Measurements from ENCODE around the gene EXOC6B. TPM values are rescaled to one million over a fixed set of nuclear protein-coding genes. Genes with fewer than 3 reads are reported as not detected.

Gene EXOC6B
- total RNA-seq, 1 experiment from 2014 or later, result 10.9 TPM

DNA sequence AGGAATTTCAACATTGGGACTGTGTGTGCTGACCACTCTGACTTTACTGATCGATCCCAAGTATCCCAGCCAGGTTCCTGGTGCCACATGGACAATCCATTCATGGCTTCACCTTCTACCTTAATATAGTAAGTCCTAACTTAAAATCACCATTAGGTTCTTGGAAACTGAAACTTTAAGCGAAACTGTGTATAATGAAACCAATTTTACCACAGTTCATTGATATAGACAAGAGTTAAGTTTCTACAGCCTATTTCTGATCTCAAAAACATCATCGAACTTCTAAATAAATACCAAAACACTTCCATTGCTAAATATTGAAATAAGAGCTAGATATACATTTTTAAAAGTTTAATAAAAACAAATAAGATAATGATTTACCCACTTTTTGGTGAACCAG, 4.4 kb upstream of the EXOC6B start:
- no peak for DNase-seq (ENCODE audit: low spot score)

DNA sequence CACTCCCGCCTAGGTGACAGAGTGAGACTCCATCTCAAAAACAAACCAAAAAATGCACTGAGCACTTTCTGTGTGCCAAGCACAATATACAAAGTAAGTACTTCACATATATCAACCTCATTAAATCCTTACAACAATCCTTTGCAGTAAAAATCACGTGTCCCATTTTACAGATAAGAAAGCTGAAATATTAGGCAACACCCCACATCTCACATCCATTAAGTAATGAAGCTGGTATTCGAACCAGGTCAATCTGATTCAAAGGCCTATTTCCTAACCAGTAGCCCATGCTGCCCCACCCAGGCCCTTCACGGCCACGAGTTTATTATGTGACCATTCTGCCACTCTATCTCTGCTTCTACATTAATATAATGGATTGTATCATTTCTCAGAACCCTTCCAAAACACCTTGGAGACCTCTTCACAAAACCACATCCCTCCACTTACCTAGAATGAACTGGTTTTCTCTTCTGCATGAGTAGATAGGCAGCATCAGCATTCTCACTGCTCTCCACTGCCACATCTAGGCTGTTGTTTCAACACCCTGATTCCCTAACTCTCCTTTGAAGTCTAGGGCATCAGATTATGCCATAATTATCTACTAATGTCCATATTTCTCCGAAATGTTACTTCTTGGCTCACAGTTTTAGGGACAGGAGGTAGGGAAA, 3.1 kb upstream of the EXOC6B start:
- no peak for DNase-seq (ENCODE audit: low spot score)

- no peak for DNase-seq (ENCODE audit: low spot score)
Observed at GRCh38 chr2:72827966-72828646, 2.3 kb upstream of the EXOC6B start.

DNA sequence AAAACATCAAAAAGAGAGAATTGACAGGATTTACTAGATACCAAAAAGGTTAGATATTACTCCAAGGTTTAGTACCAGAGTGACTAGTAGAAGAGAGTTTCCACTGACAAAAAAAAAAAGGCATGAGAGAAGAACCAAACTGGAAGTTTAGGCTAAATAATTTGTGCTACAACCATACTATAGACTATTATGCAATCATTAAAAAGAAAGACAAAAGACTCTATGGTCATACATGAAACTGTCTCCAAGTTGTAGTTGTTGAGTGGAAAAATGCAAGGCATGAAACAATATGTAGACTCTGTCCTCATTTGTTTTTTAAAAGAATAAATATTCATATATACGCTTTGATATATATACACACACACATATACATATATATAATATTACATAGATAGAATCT, 1.7 kb upstream of the EXOC6B start:
- no peak for DNase-seq (ENCODE audit: low spot score)

DNA sequence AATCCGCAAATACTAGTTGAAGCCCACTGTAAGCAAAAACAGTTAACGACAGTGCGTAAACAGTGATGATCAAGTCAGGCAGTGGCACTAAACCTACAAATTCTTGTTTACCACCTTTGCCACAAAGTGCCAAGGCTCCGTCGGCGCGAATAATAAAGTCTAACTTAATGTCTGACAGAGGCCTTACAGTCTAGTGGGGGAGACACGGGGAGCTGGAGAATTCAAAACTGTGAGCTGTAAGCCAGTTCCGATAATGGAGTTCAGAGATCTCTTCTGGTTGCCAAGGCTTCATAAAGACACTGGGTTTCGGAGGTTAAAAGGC, 284 bp upstream of the EXOC6B start:
- DNase-seq (ENCODE audit: low spot score), result no peak

DNA sequence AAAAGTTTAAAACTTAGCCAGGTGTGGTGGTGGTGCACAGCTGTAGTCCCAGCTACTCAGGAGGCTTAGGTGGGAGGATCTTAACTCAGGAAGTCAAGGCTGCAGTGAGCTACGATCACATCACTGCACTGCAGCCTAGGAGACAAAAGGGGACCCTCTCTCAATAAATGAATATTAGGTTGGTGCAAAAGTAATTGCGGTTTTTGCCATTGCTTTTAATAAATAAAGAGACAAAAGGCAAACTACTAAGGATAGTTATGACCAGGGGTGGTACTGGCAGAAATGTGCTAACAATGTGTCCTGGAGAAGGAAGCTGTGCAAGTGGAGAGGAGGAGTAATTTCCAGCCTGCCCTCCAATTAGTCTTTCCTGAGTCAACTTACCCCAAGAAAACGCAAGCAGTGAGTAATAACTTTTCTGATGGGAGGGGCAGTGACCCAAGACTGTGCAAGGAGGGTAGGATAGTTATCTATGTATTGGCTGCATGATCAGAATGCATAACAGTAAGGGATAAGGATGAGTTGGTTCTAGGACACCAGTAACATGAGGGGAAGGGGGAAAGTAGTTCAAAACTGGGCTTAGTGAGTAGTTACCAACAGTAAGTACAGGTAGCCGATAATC, 1.5 kb downstream of the EXOC6B start:
- DNase-seq (ENCODE audit: low spot score), result no peak

DNA sequence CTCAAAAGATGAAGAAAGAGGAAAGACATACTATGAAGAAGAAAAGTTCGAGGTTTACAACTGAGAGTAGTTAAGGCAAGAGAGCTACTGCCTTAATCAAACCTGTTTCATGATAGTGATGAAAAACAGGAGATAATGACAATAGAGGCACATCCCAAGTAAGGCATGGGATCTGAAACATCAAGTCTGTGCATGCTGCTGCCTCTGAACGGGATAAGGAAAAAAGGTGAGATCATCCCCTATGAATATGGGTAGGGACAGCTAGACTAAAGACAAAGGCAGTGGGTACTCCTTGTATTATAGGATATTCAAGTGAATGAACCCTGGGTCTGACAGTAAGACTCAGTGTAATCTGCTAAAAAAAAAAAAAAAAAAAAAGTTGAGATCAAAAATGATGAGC, 3.0 kb downstream of the EXOC6B start:
- no peak for DNase-seq (ENCODE audit: low spot score)

- no peak for DNase-seq (ENCODE audit: low spot score)
Observed at GRCh38 chr2:72821983-72822382, 3.9 kb downstream of the EXOC6B start.

- DNase-seq (ENCODE audit: low spot score), result no peak
Observed at GRCh38 chr2:72821118-72821517, 4.7 kb downstream of the EXOC6B start.

DNA sequence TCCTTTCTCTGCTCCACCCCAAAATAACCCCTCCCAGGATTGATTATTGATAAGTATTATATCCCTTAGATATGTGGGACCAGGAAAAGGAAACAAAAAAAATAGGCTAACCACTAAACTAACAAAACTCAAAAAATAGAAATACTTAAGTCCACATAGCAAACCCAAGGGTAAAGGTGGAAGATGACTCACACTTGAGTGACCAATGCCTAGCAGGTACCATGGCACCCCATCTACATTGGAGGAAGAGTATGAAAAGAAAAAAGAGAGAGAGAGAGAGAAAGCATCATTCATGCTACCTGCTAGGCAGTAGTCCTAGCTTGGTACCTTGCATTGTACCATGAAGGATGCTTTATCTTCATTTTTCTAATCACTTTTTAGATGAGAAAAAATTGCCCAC, 6.3 kb downstream of the EXOC6B start:
- no peak for DNase-seq (ENCODE audit: low spot score)

- peak; percentile 61 for DNase-seq (ENCODE audit: low spot score)
Observed at GRCh38 chr2:72815655-72816278, 10.1 kb downstream of the EXOC6B start.

DNA sequence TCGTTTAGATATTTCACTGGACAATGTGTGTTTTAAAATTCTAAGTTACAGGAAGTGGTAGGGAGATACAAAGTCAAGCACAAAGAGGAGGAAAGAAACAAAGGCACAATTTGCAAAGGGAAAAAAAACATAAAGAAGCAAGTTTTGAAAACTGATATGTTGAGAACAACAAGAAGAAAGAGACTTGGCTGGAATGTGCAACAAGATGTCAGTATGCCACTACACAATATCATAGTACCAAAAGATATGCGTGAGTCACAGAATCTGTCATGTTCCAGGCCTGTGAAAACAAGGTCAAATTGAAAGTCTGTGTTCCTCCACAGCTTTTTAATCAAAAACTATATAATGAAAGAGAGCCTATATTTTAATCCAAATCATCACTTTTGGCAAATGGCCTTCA, 12.0 kb downstream of the EXOC6B start:
- DNase-seq (ENCODE audit: low spot score), result no peak

DNA sequence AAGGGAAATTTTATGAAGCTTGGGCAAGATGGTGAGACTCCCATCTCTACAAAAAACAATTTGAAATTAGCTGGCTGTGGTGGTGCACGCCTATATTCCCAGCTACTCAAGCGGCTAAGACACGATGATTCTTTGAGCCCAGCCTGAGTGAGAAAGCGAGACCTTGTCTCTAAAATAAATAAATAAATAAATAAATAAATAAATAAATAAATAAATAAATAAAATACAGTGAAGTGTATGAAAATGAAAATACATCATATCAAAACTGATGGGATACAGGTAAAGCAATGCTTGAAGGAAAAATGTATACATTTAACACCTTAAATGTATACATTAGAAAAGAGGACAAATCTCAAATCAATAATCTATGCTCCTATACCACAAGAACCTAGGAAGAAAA, 15.7 kb downstream of the EXOC6B start:
- no peak for DNase-seq (ENCODE audit: low spot score)

DNA sequence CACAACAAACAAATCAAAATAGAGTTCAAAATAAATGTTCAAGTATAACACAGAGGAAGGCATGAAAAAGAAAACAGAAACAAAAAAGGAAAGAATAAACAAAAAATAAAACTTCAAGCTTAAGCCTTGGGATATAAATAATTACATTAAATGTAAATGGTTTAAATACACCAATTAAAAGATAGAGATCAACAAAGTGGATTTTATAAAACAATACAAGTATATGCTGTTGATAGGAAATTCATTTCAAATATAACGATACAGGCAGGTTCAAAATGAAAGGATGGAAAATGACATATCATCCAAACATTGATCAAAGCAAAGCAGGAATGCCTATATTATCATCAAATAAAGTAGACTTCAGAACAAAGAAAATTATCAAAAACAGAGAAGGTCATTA, 16.7 kb downstream of the EXOC6B start:
- DNase-seq (ENCODE audit: low spot score), result no peak

- no peak for DNase-seq (ENCODE audit: low spot score)
Observed at GRCh38 chr2:72806280-72806945, 19.4 kb downstream of the EXOC6B start.

DNA sequence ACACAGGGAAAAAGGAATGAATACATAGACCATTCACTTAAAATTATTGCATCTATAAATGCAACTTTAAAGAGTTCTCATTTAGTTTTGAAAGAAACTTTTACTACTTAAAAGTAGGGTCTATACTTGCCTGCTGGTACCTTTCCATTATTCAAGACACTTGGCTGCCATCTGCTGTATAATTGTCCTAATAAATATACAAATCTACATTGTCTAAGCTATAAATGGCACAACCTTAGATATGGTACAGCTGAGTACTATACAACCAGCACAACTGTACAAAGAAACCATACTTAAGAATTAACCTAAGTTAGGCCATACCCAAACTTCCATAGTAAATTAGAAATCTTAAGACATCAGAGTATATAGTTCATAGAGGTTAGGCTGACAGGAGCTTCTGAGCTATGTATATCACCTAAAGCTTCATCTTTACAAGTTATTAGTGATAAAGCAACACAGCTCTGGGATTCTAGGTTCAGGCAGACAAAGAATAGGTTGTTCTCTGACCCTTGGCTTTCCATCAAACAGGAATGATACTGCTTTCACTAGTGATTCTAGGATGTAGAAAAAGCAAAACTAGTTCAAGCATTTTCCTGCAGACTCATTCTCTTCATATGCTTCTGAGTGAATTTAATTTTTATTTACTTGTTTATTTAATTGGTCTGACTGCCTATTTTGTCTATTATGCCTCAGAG, 22.1 kb downstream of the EXOC6B start:
- DNase-seq (ENCODE audit: low spot score), result no peak

- DNase-seq (ENCODE audit: low spot score), result no peak
Observed at GRCh38 chr2:72803151-72803550, 22.7 kb downstream of the EXOC6B start.

GRCh38 chr2:72800492-72800891, 25.3 kb downstream of the EXOC6B start:
- no peak for DNase-seq (ENCODE audit: low spot score)

- DNase-seq (ENCODE audit: low spot score), result no peak
Observed at GRCh38 chr2:72797740-72798139, 28.1 kb downstream of the EXOC6B start.

DNA sequence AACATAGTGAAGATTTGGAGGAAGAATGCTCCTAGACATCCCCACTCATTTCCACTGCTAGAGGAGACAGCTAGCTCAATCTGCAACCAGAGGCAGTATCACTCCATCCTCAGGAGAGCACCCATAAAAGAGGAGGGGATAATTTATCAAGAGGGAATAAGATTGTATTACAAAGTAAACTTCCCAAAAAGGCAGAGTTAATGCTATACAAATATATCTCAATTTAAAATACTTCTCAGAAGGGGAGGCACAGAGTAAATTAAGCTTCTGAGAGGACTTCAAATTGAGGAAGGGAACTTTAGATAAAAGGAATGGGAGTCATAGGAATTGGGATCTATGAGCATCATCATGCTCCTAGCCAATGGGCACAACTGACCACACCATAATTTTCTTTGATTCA, 29.1 kb downstream of the EXOC6B start:
- DNase-seq (ENCODE audit: low spot score), result no peak

- no peak for DNase-seq (ENCODE audit: low spot score)
Observed at GRCh38 chr2:72794572-72794971, 31.3 kb downstream of the EXOC6B start.

Measured in H4 (cell line).